Neuronal stem cell (in vitro differentiated cells): ENCODE measurements around the gene ZNF607.

Experiments
- DNase-seq: peaks from one replicate; pipeline ENCODE4 v3.0.0-alpha.2; 2013; ENCODE audit warnings: low spot score
- H2AFZ ChIP-seq: one replicate; pipeline ENCODE4 v1.6.1; 2013; ENCODE audit warnings: mild to moderate bottlenecking, low read length, inconsistent platforms
- H2AK5ac ChIP-seq: 2 replicates; pipeline ENCODE4 v1.6.1; 2013; ENCODE audit warnings: low read depth, mild to moderate bottlenecking, inconsistent platforms, low read length, moderate library complexity, mixed read lengths
- H2BK120ac ChIP-seq: 2 replicates; pipeline ENCODE4 v1.6.1; 2013; ENCODE audit warnings: low read depth, mild to moderate bottlenecking, inconsistent platforms, low read length, moderate library complexity, mixed read lengths
- H2BK12ac ChIP-seq: one replicate; pipeline ENCODE4 v1.6.1; 2013; ENCODE audit warnings: low read length, inconsistent platforms
- H2BK15ac ChIP-seq: 2 replicates; pipeline ENCODE4 v1.6.1; 2013; ENCODE audit warnings: mild to moderate bottlenecking, low read length, inconsistent platforms, mixed read lengths
- H2BK5ac ChIP-seq: one replicate; pipeline ENCODE4 v1.6.1; 2013; ENCODE audit warnings: inconsistent platforms, mild to moderate bottlenecking, low read length, moderate library complexity
- H3K14ac ChIP-seq: one replicate; pipeline ENCODE4 v1.6.1; 2013; ENCODE audit warnings: low read length, inconsistent platforms
- H3K18ac ChIP-seq: 2 replicates; pipeline ENCODE4 v1.6.1; 2013; ENCODE audit warnings: low read length, inconsistent platforms
- H3K23ac ChIP-seq: 2 replicates; pipeline ENCODE4 v1.6.1; 2013; ENCODE audit warnings: low read depth, mild to moderate bottlenecking, mixed read lengths, low read length, inconsistent platforms; ENCODE audit not compliant: poor library complexity
- H3K27ac ChIP-seq: replicated peaks from 3 replicates; pipeline ENCODE4 v1.5.1; 2013; ENCODE audit warnings: low read length, inconsistent platforms
- H3K27me3 ChIP-seq, 3 experiments: 2 replicates each; pipeline ENCODE4 v1.6.1; 2013; ENCODE audit warnings: low read length in 3 of 3, mild to moderate bottlenecking in 2 of 3, inconsistent platforms in 1 of 3, low read depth in 1 of 3, mixed read lengths in 1 of 3, moderate library complexity in 1 of 3; ENCODE audit not compliant: control insufficient read depth in 3 of 3, insufficient read depth in 3 of 3
- H3K36me3 ChIP-seq, 2 donors: replicated peaks in 1 of 2; 2 replicates each; pipeline ENCODE4 v1.6.1; 2013; ENCODE audit warnings: low read length in 2 of 2; ENCODE audit not compliant: control insufficient read depth in 2 of 2, insufficient read depth in 2 of 2
- H3K4ac ChIP-seq: 2 replicates; pipeline ENCODE4 v1.6.1; 2013; ENCODE audit warnings: inconsistent platforms, mild to moderate bottlenecking, low read length, moderate library complexity
- H3K4me1 ChIP-seq, 2 donors: 1 replicate in 1 of 2; 2 replicates in 1 of 2; pipeline ENCODE4 v1.6.1; 2013; ENCODE audit warnings: low read length in 2 of 2, low read depth in 1 of 2; ENCODE audit not compliant: control insufficient read depth in 2 of 2, insufficient read depth in 1 of 2
- H3K4me2 ChIP-seq: one replicate; pipeline ENCODE4 v1.6.1; 2013; ENCODE audit warnings: mild to moderate bottlenecking, low read length, inconsistent platforms; ENCODE audit not compliant: insufficient read depth, poor library complexity, severe bottlenecking
- H3K4me3 ChIP-seq, 2 donors: 2 replicates each; pipeline ENCODE4 v1.5.1; 2013; ENCODE audit warnings: low read length in 2 of 2, mild to moderate bottlenecking in 2 of 2, inconsistent platforms in 1 of 2, moderate library complexity in 1 of 2
- H3K79me1 ChIP-seq: one replicate; pipeline ENCODE4 v1.6.1; 2013; ENCODE audit warnings: low read depth, mild to moderate bottlenecking, inconsistent platforms, low read length, moderate library complexity
- H3K9ac ChIP-seq: one replicate; pipeline ENCODE4 v1.6.1; 2013; ENCODE audit warnings: mild to moderate bottlenecking, low read depth, low read length, inconsistent platforms; ENCODE audit not compliant: poor library complexity
- H3K9me3 ChIP-seq, 2 donors: replicated peaks in 1 of 2; 2 replicates each; pipeline versions ENCODE3 to v1.6.1; 2013; ENCODE audit warnings: low read length in 2 of 2, mild to moderate bottlenecking in 2 of 2, inconsistent platforms in 1 of 2, low read depth in 1 of 2, mixed read lengths in 1 of 2, moderate library complexity in 1 of 2; ENCODE audit not compliant: control insufficient read depth in 2 of 2, insufficient read depth in 1 of 2
- H4K8ac ChIP-seq: one replicate; pipeline ENCODE4 v1.6.1; 2013; ENCODE audit warnings: low read depth, mild to moderate bottlenecking, inconsistent platforms, low read length, moderate library complexity
- H4K91ac ChIP-seq: one replicate; pipeline ENCODE4 v1.6.1; 2013; ENCODE audit warnings: low read length, low read depth, mild to moderate bottlenecking, inconsistent platforms; ENCODE audit not compliant: poor library complexity
- WGBS, 2 donors: extraction: QIAGEN DNeasy Blood & Tissue Kit; methylation state at CpG; one replicate each; pipeline ENCODE4 v1.1.7; 2013; ENCODE audit warnings: missing lambda C conversion rate in 2 of 2, mixed read lengths in 1 of 2; ENCODE audit not compliant: insufficient read length in 2 of 2, insufficient replicate concordance in 1 of 2; ENCODE audit errors: extremely low coverage in 2 of 2; 5-methylcytosine and 5-hydroxymethylcytosine counted together

The ZNF607 gene

GRCh38 chr19:37725181-37725580 lies 5.6 kb upstream of the ZNF607 start:
- no CpG with 5 or more reads among the region's 2 CpGs for WGBS, 2 donors
- Histone ChIP-seq H3K9me3 (no peaks in the 10 kb centered on the region), H3K4me1 (no peaks in the 10 kb centered on the region), H2AFZ (no peak overlapping the region), H3K4ac (no peak overlapping the region), H2AK5ac (no peak overlapping the region), H3K4me3 (no peak overlapping the region), H3K4me2 (no peak overlapping the region), H2BK5ac (no peak overlapping the region), H3K18ac (no peak overlapping the region), H3K27me3 (no peaks in the 10 kb centered on the region), H2BK120ac (no peak overlapping the region), H2BK12ac (no peak overlapping the region), H3K23ac (no peak overlapping the region), H3K79me1 (no peaks in the 10 kb centered on the region), H3K36me3 (no peaks in the 10 kb centered on the region), H3K27ac (no peak overlapping the region), H3K14ac (no peak overlapping the region), H4K8ac (no peak overlapping the region), H2BK15ac (no peak overlapping the region), H4K91ac (no peak overlapping the region), H3K9ac (no peak overlapping the region)
- no peak for DNase-seq

- Histone ChIP-seq H3K36me3 (peaks cover 1 to 25% of the 10 kb centered on the region in 2 donors), H3K4me2 (peak overlapping the region; percentile 77), H3K79me1 (peaks cover 3% of the 10 kb centered on the region), H2BK120ac (no peak overlapping the region), H4K91ac (no peak overlapping the region), H3K4me3 (peak overlapping the region; percentile 62 to 89), H2BK5ac (no peak overlapping the region), H4K8ac (no peak overlapping the region), H2BK15ac (no peak overlapping the region), H3K18ac (no peak overlapping the region), H2BK12ac (no peak overlapping the region), H3K4me1 (no peaks in the 10 kb centered on the region), H3K27me3 (no peaks in the 10 kb centered on the region), H2AK5ac (no peak overlapping the region), H3K27ac (no peak overlapping the region), H3K23ac (peak overlapping the region; percentile 73), H3K9ac (no peak overlapping the region), H2AFZ (peak overlapping the region; percentile 95), H3K4ac (no peak overlapping the region), H3K9me3 (peaks cover 0 to 24% of the 10 kb centered on the region in 2 donors), H3K14ac (no peak overlapping the region)
- no peak for DNase-seq
- no CpG with 5 or more reads among the region's 8 CpGs for WGBS, 2 donors
Measured at GRCh38 chr19:37719927-37720265, 335 bp upstream of the ZNF607 start.

GRCh38 chr19:37718304-37718703 lies 1.3 kb downstream of the ZNF607 start:
- Histone ChIP-seq H3K18ac (no peak overlapping the region), H3K4me3 (peak overlapping the region; percentile 89 to 93)

GRCh38 chr19:37716140-37716539 lies 3.4 kb downstream of the ZNF607 start:
- Histone ChIP-seq H2AK5ac (no peak overlapping the region), H3K9me3 (peaks cover 5 to 56% of the 10 kb centered on the region in 2 donors), H3K4ac (no peak overlapping the region), H3K18ac (no peak overlapping the region), H2AFZ (no peak overlapping the region), H3K36me3 (peaks cover 9 to 56% of the 10 kb centered on the region in 2 donors), H2BK12ac (no peak overlapping the region), H2BK5ac (no peak overlapping the region), H3K9ac (no peak overlapping the region), H3K4me3 (no peak overlapping the region), H2BK120ac (no peak overlapping the region), H3K4me1 (no peaks in the 10 kb centered on the region), H3K79me1 (peaks cover 3% of the 10 kb centered on the region), H4K91ac (no peak overlapping the region), H3K4me2 (no peak overlapping the region), H3K27ac (no peak overlapping the region), H3K23ac (no peak overlapping the region), H3K14ac (no peak overlapping the region), H2BK15ac (no peak overlapping the region), H4K8ac (no peak overlapping the region), H3K27me3 (no peaks in the 10 kb centered on the region)
- no CpG with 5 or more reads among the region's 2 CpGs for WGBS, 2 donors
- no peak for DNase-seq

More at GRCh38 chr19:37718304-37718703, 1.3 kb downstream of the ZNF607 start:
- H3K4me2 ChIP-seq = peak overlapping the region; percentile 48
- H3K79me1 ChIP-seq = peaks cover 3% of the 10 kb centered on the region
- no peak overlapping the region for H3K23ac ChIP-seq
- H4K8ac ChIP-seq = no peak overlapping the region
- no peaks in the 10 kb centered on the region for H3K4me1 ChIP-seq
- H2AFZ ChIP-seq = peak overlapping the region; percentile 95
- H3K27ac ChIP-seq = no peak overlapping the region
- DNase-seq = no peak
- H3K9me3 ChIP-seq = peaks cover 0 to 37% of the 10 kb centered on the region in 2 donors
- no peak overlapping the region for H2BK12ac ChIP-seq
- H3K36me3 ChIP-seq = peaks cover 2 to 35% of the 10 kb centered on the region in 2 donors
- no peak overlapping the region for H4K91ac ChIP-seq
- H3K14ac ChIP-seq = no peak overlapping the region
- H2BK15ac ChIP-seq = no peak overlapping the region
- no peak overlapping the region for H3K9ac ChIP-seq
- H3K27me3 ChIP-seq = no peaks in the 10 kb centered on the region
- no CpG with 5 or more reads among the region's 10 CpGs for WGBS, 2 donors
- no peak overlapping the region for H3K4ac ChIP-seq
- H2AK5ac ChIP-seq = no peak overlapping the region
- H2BK5ac ChIP-seq = no peak overlapping the region
- H2BK120ac ChIP-seq = no peak overlapping the region
